SK-N-DZ (cell line): ENCODE results near the gene FAM171A2.

Experiments used
- DNase-seq: peaks from one replicate; pipeline ENCODE4 v3.0.0-alpha.2; 2015; ENCODE audit warnings: low spot score

Gene FAM171A2

DNA sequence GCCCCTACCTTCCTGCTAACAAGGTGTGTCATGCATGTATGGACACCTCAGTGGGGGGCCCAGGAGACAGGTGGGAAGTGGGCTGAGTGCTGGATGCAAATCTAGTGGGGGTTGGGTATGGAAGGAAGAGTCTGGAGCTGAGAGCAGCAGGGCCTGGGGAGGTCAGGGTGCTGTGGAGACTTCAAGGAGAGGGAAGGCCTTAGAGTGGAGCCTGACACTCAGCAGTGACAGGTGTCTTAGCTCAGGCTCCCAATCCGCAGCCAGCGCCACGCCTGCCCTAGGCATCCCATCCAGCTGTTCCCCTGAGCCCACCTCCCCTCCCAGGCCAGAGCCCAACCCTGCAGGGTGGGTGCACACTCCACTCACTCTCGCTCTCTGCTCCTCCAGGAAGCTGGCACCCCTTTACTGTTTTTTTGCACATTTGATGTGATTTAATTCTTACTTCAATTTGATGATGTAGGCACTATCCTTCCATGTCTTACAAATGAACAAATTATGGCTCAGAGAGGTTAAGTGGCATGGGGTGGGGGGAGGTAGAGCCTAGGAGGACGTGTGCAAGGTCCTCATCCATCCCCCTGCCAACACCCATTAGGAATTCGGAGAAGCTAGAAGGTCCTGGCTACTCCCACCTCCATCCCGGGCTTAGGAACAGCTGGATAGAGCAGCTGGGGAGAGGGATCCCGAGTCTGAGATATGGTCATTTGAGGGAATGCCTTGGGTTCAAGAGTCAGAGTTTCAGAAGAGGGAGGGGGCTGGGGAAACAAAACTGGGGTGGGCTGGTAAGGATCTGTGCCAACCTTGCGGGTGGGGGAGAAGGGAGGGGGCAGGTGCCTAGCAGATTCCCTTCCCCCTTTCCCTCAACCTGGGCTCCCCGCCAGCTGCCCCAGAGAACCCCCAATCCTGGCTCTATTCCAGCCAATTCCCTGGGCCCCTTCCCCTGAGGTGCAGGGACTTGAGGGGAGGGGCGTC, 2.1 kb downstream of the FAM171A2 start:
- peak; percentile 51 for DNase-seq

DNA sequence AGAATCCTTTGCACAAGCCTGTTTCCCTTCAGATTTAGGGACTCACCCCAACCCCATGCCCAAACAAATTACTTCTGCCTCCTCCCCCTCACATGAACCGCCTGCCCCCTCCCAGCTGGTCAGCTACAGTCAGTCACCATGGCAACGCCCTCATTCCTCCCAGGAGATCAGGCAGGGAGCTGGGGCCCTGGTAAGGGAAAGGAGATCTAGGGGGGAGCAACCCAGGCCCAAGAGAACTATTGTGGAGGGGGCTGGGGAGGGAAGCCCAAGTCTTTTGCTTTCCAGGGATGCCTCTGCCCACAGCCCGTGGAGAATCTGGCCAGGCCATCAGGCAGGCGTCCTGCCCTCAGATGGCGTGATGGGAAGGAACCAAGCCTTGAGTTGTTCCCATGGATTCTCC, 2.8 kb downstream of the FAM171A2 start:
- peak; percentile 57 for DNase-seq

GRCh38 chr17:44360144-44360533, 3.5 kb downstream of the FAM171A2 start:
- no peak for DNase-seq

DNA sequence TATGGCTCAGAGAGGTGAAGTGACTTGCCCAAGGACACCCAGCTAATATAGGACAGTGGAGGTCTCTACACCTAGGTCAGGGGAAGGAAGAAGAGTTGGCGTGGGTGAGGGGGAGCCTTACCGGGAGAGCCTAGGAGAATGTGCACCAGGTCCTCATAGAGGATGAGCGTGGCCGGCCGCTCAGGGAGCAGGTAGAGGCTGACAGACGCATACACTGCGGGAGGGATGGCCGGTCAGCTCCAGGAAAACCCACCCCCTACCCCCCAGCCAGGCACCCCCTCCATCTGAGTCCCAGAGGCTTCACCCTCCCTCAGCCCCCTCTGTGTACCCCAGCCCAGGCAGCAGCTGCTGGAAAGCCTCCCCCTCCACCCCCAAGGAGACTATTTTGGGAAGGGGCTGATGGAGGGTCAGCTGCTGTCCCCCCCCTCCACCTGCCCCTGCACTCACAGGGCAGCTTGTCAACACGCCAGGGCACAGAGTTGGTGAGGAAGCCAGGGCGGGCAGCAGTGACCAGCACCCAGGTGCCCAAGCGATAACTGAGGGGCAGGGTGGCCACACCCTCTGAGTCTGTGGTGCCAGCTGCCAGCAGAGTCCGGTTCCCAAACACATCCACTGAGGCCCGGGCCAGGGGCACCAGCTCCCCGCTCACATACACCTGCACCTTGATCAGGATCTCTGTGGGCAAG, 4.1 kb downstream of the FAM171A2 start:
- no peak for DNase-seq

GRCh38 chr17:44359006-44359405, 4.6 kb downstream of the FAM171A2 start:
- no peak for DNase-seq

DNA sequence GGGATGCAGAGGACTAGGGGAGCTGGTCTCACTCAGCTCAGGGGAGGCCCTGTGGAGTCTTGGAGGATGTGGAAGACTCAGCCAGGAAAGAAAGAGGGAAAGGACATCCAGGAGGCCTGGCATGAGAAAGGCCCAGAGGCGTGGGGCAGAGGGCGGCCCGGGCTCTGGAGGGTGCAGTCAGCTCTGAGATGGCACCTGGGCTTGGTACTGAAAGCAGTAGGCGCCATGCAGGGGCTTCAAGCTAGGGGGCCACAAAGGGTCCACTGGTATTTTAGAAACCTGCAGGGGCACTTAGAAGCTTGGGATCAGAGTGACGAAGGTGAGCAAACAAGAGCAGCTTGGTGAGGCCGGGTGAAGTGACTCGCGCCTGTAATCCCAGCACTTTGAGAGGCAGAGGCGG, 5.6 kb downstream of the FAM171A2 start:
- no peak for DNase-seq

- no peak for DNase-seq
Observed at GRCh38 chr17:44356241-44356640, 7.4 kb downstream of the FAM171A2 start.

DNA sequence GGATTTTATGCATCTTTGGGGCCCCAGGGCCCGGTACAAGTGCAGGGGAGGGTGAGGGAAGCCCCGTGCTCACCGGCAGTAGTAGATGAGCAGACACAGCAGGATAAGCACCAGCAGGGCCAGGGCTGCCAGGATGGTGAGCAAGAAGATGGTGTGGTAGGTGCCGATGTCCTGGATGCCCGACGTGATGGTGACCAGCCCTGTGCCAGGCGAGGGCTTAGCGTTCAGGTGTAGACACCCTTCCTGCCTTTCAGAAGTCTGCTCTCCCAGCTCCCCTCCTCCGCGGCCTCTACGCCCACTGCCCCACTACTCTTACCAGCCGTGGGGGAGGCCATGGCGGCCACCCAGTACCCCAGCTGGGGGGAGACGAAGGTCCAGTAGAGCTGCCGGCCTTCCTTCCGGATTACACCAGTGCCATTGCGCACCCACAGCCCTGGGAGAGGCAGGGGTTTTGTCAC, 8.0 kb downstream of the FAM171A2 start:
- DNase-seq = no peak

DNA sequence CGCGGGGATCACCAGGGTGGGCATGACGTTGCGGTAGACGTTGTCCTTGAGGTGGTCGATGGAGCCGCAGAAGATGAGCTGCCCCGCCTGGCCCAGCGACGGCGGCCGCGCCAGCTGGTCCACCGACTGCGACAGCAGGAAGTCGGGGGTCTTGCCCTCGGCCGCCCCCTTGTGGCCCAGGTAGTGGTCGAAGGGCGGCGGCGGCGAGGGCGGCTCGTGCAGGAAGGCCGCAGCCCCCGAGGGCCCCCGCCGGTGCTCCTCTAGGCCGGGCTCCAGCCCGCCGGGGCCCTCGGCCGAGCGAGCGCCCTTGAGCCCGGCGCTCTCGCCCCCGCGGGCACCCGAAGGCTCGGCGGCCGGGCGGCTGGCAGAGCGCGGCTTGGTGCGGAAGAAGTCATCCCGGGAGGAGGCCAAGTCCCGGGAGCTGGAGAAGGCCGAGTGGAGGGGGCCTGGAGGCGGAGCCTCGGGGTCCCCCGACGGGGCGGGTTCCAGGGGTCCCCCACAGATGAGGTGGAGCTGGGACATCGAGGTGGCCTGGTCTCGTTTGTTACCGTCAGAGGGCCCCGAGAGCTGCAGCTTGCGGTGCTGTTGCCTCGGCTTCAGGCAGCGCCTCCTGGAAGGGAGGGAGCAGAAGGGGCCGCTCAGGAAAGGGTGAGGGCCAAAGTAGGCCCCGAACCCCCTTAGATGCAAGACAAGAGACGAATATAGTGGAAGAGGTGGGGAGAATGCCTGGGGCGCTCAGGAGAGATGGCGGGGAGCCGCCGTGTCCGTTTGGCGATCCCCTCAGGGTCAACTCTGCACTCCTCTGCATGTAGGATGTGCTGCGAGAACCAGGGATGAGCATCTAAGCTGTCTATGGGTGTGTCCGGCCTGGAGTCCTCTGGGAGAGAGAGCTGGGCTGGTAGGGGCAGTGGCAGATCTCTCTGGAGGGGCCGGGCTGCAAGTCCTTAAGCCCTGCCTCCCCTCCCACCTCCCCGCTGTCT, 8.8 kb downstream of the FAM171A2 start:
- no peak for DNase-seq

DNA sequence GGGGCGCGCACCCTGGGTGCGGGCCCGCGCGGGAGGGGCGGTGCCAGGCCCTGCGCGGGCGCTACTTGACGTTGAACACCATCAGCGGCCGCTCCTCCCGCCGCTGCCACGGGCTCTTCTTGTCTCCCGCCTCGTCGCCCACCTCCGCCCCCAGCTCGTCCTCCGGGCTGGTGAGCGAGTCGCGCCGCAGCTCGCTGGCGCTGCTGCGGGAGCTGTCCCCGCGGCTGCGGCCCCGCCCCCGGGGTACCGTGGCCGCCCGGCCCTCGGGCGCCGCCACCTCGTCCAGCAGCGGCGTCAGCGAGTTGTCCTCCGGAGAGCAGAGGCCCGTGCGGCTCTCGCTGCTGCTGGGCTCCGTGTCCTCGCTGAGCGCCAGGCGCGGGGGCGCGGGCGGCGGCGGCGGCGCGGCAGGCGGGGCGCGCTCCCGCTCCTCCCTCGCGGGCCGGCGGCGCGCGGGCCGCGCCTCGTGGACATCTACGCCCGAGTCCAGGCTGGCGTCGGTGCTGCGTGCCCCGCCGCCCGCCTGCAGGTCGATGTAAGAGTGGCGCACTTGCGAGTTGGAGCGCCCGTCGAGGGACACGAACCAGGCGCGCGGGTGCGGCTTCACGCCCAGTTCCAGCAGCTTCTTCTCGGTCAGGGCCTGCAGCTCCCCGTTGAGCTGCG, 9.9 kb downstream of the FAM171A2 start:
- no peak for DNase-seq

GRCh38 chr17:44352828-44353671, 10.6 kb downstream of the FAM171A2 start:
- DNase-seq = no peak

DNA sequence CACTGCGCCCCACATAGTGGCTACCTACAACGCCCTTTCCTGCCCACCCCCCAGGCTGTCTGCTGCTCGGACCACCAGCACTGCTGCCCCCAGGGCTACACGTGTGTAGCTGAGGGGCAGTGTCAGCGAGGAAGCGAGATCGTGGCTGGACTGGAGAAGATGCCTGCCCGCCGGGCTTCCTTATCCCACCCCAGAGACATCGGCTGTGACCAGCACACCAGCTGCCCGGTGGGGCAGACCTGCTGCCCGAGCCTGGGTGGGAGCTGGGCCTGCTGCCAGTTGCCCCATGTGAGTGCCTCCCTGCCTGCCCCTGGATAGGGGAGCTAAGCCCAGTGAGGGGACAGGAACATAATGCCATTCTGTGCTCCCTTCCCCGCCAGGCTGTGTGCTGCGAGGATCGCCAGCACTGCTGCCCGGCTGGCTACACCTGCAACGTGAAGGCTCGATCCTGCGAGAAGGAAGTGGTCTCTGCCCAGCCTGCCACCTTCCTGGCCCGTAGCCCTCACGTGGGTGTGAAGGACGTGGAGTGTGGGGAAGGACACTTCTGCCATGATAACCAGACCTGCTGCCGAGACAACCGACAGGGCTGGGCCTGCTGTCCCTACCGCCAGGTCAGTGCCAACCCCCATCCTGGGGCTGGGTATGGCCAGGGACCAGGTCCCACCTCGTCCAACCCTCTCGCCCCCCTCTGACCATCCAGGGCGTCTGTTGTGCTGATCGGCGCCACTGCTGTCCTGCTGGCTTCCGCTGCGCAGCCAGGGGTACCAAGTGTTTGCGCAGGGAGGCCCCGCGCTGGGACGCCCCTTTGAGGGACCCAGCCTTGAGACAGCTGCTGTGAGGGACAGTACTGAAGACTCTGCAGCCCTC, 11.5 kb downstream of the FAM171A2 start:
- DNase-seq = no peak

- DNase-seq = no peak
Observed at GRCh38 chr17:44351464-44351863, 12.2 kb downstream of the FAM171A2 start.

DNA sequence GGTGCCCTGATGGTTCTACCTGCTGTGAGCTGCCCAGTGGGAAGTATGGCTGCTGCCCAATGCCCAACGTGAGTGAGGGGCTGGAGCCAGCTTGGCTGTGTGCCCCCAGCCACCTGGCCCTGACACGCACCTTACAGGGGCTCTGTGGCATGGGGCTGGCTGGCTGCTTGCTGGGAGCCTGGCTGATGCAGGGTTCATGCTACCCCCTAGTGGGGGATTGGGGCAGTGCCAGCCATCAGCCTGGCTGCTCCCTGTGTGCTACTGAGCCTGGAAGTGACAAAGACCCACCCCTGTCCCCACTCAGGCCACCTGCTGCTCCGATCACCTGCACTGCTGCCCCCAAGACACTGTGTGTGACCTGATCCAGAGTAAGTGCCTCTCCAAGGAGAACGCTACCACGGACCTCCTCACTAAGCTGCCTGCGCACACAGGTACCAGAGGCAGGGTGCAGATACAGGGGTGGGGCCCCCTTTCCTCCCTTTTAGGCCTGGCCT, 12.9 kb downstream of the FAM171A2 start:
- peak; percentile 80 for DNase-seq

DNA sequence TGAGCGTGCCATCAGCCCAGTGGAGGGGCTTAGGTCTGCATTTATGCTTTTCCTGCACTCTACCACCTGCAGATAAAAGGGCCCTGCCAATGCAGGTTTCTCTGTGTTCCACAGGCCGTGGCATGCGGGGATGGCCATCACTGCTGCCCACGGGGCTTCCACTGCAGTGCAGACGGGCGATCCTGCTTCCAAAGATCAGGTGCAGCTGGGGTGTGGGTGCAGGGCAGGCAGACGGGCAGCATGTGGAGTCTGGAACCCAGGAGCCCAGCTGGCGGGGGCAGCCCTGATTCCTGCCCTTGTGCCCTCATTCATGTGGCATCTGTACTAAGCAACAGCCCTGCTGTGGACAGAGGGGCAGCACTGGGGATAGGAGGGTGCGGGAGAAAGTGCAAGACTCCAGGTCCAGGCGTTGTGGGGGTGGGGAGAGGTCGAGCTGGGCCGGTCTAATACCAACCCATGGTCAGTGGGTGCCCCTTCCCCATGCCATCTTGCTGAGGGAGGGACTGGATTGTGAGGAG, 14.0 kb downstream of the FAM171A2 start:
- no peak for DNase-seq

- no peak for DNase-seq
Observed at GRCh38 chr17:44348988-44349364, 14.7 kb downstream of the FAM171A2 start.

DNA sequence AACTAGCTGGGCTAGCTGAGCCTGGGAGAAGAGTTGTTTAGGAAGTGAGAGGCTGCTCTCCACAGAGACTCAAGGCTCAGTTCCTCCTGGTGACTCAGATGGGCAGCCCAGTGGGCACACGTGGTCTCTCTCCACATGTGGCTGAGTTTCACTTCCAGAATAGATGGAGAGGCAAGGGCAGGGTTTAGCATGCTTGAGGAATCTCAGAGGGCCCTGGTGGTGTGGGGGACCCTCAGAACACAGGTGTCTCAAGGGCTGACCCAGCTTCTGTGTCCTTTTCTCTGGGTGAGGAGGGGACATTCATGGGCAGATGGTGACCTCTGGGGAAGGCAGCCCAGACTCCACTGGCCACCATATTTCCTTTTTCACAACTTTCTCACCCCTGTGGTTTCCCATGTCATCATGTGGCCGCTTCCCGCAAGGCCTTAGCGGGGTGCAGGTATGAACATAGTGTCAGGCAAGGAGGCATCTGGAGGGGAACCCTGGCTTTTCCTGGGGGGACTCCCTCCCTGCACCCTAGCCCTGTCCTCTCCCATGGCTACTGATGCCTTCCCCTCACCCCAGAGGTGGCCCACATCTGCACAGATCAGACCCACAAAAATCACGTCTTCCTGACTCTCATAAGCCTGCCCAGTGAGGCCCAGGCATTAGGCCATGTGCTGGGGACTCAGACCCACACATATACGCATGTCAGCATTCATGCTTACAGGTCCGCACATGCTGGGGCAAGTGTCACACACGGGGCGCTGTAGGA, 15.2 kb downstream of the FAM171A2 start:
- no peak for DNase-seq
